ENCODE measurements around the gene HECTD4.
"Not testable (repeated sequence)": the region's sequence is repeated elsewhere in the genome, so short reads cannot be mapped to it uniquely, and the experiment has no call there.

HECTD4 gene

GRCh38 chr12:112112409-112113133 is 269.7 kb downstream of the HECTD4 start:
- no peaks in the 10 kb centered on the region for H3K36me3 ChIP-seq (ENCODE audit: control insufficient read depth, low read depth, low read length)
- no peak overlapping the region for H3K9ac ChIP-seq (ENCODE audit: low read length)
- no peak overlapping the region for H3K4me3 ChIP-seq (ENCODE audit: low read length)
- H3K27me3 ChIP-seq (ENCODE audit: control insufficient read depth, insufficient read depth, low read length), result no peaks in the 10 kb centered on the region
- H3K4me1 ChIP-seq (ENCODE audit: control insufficient read depth, low read depth, low read length), result peaks cover 21% of the 10 kb centered on the region
- H3K9me3 ChIP-seq (ENCODE audit: control insufficient read depth, low read depth, low read length), result no peaks in the 10 kb centered on the region
- no peak overlapping the region for H3K27ac ChIP-seq (ENCODE audit: low read length)

GRCh38 chr12:112111931-112112330 is 270.3 kb downstream of the HECTD4 start:
- Histone ChIP-seq H3K27me3 (ENCODE audit: control insufficient read depth, insufficient read depth, low read length) (no peaks in the 10 kb centered on the region), H3K4me1 (ENCODE audit: control insufficient read depth, low read depth, low read length) (peaks cover 24% of the 10 kb centered on the region), H3K9ac (ENCODE audit: low read length) (no peak overlapping the region), H3K9me3 (ENCODE audit: control insufficient read depth, low read depth, low read length) (no peaks in the 10 kb centered on the region), H3K27ac (ENCODE audit: low read length) (no peak overlapping the region), H3K4me3 (ENCODE audit: low read length) (no peak overlapping the region), H3K36me3 (ENCODE audit: control insufficient read depth, low read depth, low read length) (no peaks in the 10 kb centered on the region)

- peaks cover 21% of the 10 kb centered on the region for H3K4me1 ChIP-seq (ENCODE audit: control insufficient read depth, low read depth, low read length)
- H3K9ac ChIP-seq (ENCODE audit: low read length), result not testable (repeated sequence)
Measured at GRCh38 chr12:112110787-112111662, 271.2 kb downstream of the HECTD4 start.

More at GRCh38 chr12:112110787-112111662, 271.2 kb downstream of the HECTD4 start:
- H3K9me3 ChIP-seq (ENCODE audit: control insufficient read depth, low read depth, low read length); H3K4me3 ChIP-seq (ENCODE audit: low read length); H3K27ac ChIP-seq (ENCODE audit: low read length); H3K27me3 ChIP-seq (ENCODE audit: control insufficient read depth, insufficient read depth, low read length); H3K36me3 ChIP-seq (ENCODE audit: control insufficient read depth, low read depth, low read length): not testable (repeated sequence)
